Neural crest cell (in vitro differentiated cells): ENCODE data around the gene YKT6. TPM values are rescaled to one million over a fixed set of nuclear protein-coding genes. Genes with fewer than 3 reads are reported as not detected.
"Not testable (repeated sequence)": the region's sequence is repeated elsewhere in the genome, so short reads cannot be mapped to it uniquely, and the experiment has no call there.

Experiments used
- DNase-seq: peaks from one replicate; pipeline ENCODE4 v3.0.0; 2021; ENCODE audit warnings: low read depth, mixed read lengths, low spot score
- H3K27ac Mint-ChIP-seq: one replicate; pipeline ENCODE4 v1.8.0; 2021; ENCODE audit warnings: mild to moderate bottlenecking, mixed read lengths; ENCODE audit not compliant: unreplicated experiment
- H3K27me3 Mint-ChIP-seq: 2 replicates; pipeline ENCODE4 v1.8.0; 2021; ENCODE audit warnings: low read depth, mild to moderate bottlenecking, mixed read lengths
- H3K36me3 Mint-ChIP-seq: 2 replicates; pipeline ENCODE4 v1.8.0; 2021; ENCODE audit warnings: low read depth, mild to moderate bottlenecking, mixed read lengths
- H3K4me1 Mint-ChIP-seq: 2 replicates; pipeline ENCODE4 v1.8.0; 2021; ENCODE audit warnings: mixed read lengths
- H3K4me3 Mint-ChIP-seq: one replicate; pipeline ENCODE4 v1.8.0; 2021; ENCODE audit warnings: mild to moderate bottlenecking, mixed read lengths
- H3K9me3 Mint-ChIP-seq: 2 replicates; pipeline ENCODE4 v1.8.0; 2021; ENCODE audit warnings: mixed read lengths
- total RNA-seq: library from RNA; stranded (reverse); gene quantifications from 2 replicates; pipeline ENCODE4 v1.2.1, GENCODE V29; 2021
- TF ChIP-seq, protein P1 (sequence below): fragments of 200-600 bp; sonication (generic); conservative IDR thresholded peaks from 2 replicates; pipeline ENCODE4 v1.5.0; 2021; ENCODE audit warnings: antibody characterized with exemption, mild to moderate bottlenecking

Gene YKT6
- total RNA-seq, 1 donor from 2014 or later: 97.4 TPM

- peaks cover 40% of the 10 kb centered on the region for H3K27me3 Mint-ChIP-seq
- H3K4me1 Mint-ChIP-seq: no peaks in the 10 kb centered on the region
- peak overlapping the region; percentile 89 for H3K27ac Mint-ChIP-seq
- DNase-seq: no peak
- no peak overlapping the region for H3K4me3 Mint-ChIP-seq
- TF ChIP-seq, protein P1, sequence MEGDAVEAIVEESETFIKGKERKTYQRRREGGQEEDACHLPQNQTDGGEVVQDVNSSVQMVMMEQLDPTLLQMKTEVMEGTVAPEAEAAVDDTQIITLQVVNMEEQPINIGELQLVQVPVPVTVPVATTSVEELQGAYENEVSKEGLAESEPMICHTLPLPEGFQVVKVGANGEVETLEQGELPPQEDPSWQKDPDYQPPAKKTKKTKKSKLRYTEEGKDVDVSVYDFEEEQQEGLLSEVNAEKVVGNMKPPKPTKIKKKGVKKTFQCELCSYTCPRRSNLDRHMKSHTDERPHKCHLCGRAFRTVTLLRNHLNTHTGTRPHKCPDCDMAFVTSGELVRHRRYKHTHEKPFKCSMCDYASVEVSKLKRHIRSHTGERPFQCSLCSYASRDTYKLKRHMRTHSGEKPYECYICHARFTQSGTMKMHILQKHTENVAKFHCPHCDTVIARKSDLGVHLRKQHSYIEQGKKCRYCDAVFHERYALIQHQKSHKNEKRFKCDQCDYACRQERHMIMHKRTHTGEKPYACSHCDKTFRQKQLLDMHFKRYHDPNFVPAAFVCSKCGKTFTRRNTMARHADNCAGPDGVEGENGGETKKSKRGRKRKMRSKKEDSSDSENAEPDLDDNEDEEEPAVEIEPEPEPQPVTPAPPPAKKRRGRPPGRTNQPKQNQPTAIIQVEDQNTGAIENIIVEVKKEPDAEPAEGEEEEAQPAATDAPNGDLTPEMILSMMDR: no peak
- H3K36me3 Mint-ChIP-seq: no peaks in the 10 kb centered on the region
- no peaks in the 10 kb centered on the region for H3K9me3 Mint-ChIP-seq
Observed at GRCh38 chr7:44194069-44194468, 6.7 kb upstream of the YKT6 start.

DNA sequence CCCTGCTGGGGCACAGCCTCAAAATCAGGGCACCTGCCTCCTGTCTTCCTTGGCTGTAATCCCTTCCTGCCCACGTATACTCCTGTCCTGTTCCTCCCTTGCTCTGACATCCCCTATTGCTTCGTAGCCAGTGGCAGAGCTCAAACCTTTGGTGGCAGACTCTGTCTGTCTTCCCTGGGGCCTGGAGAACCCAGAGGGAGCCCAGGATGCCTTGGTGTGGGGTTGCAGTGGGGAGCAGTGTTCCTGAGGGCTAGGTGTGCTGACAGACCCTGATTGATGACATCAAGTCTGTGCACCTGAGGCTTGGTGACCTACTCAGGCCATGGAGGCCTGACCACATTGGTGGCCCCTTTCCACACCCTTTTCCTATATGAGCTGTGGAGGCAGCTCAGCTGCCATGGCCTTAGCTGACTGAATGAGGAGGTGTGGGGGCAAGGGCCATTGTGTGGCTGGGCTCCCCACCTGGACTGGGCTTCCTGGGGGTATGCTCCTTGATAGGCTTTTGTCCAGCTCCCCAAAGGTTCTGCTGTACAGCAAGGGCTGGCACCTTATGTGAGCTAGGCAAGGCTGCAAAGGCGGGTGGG is 6.1 kb upstream of the YKT6 start:
- Mint-ChIP-seq H3K9me3 (no peaks in the 10 kb centered on the region), H3K27ac (no peak overlapping the region), H3K27me3 (peaks cover 44% of the 10 kb centered on the region), H3K4me1 (no peaks in the 10 kb centered on the region), H3K36me3 (no peaks in the 10 kb centered on the region), H3K4me3 (no peak overlapping the region)
- TF ChIP-seq, protein P1: no peak
- no peak for DNase-seq

DNA sequence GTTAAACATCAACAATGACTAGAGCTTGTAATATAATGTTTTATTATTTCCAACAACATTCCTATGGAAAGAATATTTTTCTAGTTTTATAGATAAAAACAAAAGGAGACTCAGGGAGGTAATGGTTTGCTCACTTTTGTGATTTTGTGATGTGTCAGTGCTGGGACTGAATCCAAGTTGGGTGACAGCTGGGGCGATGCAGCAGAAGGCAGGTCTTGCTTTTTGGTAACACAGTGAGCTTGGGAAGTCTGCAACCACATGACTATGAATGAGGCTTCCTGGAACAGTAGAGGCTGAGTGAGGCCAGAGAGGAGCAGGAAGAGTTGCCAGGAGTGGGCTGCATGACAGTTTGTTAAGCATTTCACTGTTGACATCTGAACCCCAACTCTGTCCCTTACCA is 4.9 kb upstream of the YKT6 start:
- Mint-ChIP-seq H3K4me3 (no peak overlapping the region), H3K4me1 (no peaks in the 10 kb centered on the region), H3K27ac (no peak overlapping the region), H3K36me3 (no peaks in the 10 kb centered on the region), H3K9me3 (no peaks in the 10 kb centered on the region), H3K27me3 (peaks cover 50% of the 10 kb centered on the region)
- DNase-seq: no peak
- TF ChIP-seq, protein P1: no peak

- H3K4me1 Mint-ChIP-seq: peaks cover 2% of the 10 kb centered on the region
- no peak overlapping the region for H3K27ac Mint-ChIP-seq
- no peaks in the 10 kb centered on the region for H3K9me3 Mint-ChIP-seq
- peak overlapping the region; percentile 86 for H3K4me3 Mint-ChIP-seq
- peak; percentile 52 for DNase-seq
- H3K36me3 Mint-ChIP-seq: no peaks in the 10 kb centered on the region
- TF ChIP-seq, protein P1: peak; percentile 69
- peaks cover 46% of the 10 kb centered on the region for H3K27me3 Mint-ChIP-seq
Observed at GRCh38 chr7:44196450-44196872, 4.3 kb upstream of the YKT6 start.

DNA sequence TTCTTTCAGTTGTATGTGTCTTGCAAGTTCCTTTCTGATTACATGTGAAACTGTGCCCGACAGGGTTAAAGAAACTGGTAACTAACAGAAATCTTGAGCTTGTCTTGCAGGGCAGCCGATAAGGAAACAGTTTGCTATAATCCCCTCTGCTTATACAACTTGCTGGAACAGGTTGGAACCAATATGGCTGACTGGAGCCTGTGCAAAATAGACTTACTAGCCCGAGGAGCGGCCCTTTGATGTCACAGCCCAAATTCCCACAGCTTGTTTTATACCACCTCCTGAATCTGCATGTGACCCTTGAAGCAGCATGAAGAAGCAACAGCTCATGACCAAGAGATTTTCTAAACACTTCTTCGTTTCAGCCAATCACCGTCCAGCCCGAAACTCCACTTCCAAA is 3.3 kb upstream of the YKT6 start:
- no peak overlapping the region for H3K4me3 Mint-ChIP-seq
- H3K27me3 Mint-ChIP-seq: peaks cover 44% of the 10 kb centered on the region
- DNase-seq: no peak
- no peak overlapping the region for H3K27ac Mint-ChIP-seq
- H3K4me1 Mint-ChIP-seq: peaks cover 12% of the 10 kb centered on the region
- no peaks in the 10 kb centered on the region for H3K36me3 Mint-ChIP-seq
- TF ChIP-seq, protein P1: no peak
- H3K9me3 Mint-ChIP-seq: no peaks in the 10 kb centered on the region

DNA sequence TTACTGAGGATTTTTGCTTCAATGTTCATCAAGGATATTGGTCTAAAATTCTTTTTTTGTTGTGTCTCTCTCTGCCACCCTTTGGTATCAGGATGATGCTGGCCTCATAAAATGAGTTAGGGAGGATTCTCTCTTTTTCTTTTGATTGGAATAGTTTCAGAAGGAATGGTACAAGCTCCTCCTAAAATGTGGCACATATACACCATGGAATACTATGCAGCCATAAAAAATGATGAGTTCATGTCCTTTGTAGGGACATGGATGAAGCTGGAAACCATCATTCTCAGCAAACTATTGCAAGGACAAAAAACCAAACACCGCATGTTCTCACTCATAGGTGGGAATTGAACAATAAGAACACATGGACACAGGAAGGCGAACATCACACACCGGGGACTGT is 615 bp upstream of the YKT6 start:
- DNase-seq, H3K27ac Mint-ChIP-seq, H3K36me3 Mint-ChIP-seq, H3K9me3 Mint-ChIP-seq: not testable (repeated sequence)
- Mint-ChIP-seq H3K27me3 (peaks cover 37% of the 10 kb centered on the region), H3K4me3 (peak overlapping the region; percentile 47), H3K4me1 (peaks cover 23% of the 10 kb centered on the region)
